IMR-90 (cell line): ENCODE data around the gene ATP5F1D. TPM values are rescaled to one million over a fixed set of nuclear protein-coding genes. Genes with fewer than 3 reads are reported as not detected.

Experiments
- ATAC-seq: fragments of 200-7000 bp; cut with Tn5 transposase; 2 replicates; pipeline ENCODE4 v1.9.1; 2020; ENCODE audit warnings: low read depth, mild to moderate bottlenecking, moderate library complexity
- BruUV-seq: library from RNA; stranded (reverse); fragments of 400-500 nt; replicated peaks from 2 replicates; lab custom pipeline; 2021; lab: Mats Ljungman, UMichigan
- CTCF ChIA-PET: fragments of 300-600 bp; formaldehyde crosslinking; extraction: SDS; loops from one replicate; lab custom pipeline; 2021; ENCODE audit warnings: antibody characterized with exemption; lab: Yijun Ruan, JAX
- POLR2A ChIA-PET: fragments of 300-600 bp; sonication (Branson Sonifier 250); formaldehyde crosslinking; loops from one replicate; lab custom pipeline; 2022; ENCODE audit warnings: antibody characterized with exemption; ENCODE audit not compliant: unreplicated experiment; lab: Charles Lee
- DNase-seq: peaks from one replicate; pipeline ENCODE4 v3.0.0; 2013
- H2AFZ ChIP-seq: replicated peaks from 2 replicates; pipeline ENCODE3; 2013; ENCODE audit warnings: low read length, mild to moderate bottlenecking; ENCODE audit not compliant: poor library complexity
- H2AK5ac ChIP-seq: 2 replicates; pipeline ENCODE4 v1.6.1; 2013; ENCODE audit warnings: low read depth, low read length, inconsistent platforms
- H2AK9ac ChIP-seq: replicated peaks from 2 replicates; pipeline ENCODE3; 2013; ENCODE audit warnings: mild to moderate bottlenecking, low read depth, low read length, moderate library complexity; ENCODE audit not compliant: poor library complexity
- H2BK120ac ChIP-seq: 2 replicates; pipeline ENCODE4 v1.6.1; 2013; ENCODE audit warnings: low read depth, low read length, inconsistent platforms
- H2BK15ac ChIP-seq: 3 replicates; pipeline ENCODE4 v1.6.1; 2013; ENCODE audit warnings: low read depth, low read length, inconsistent platforms
- H2BK20ac ChIP-seq: 2 replicates; pipeline ENCODE4 v1.6.1; 2013; ENCODE audit warnings: low read depth, mild to moderate bottlenecking, inconsistent platforms, low read length, moderate library complexity
- H2BK5ac ChIP-seq: 2 replicates; pipeline ENCODE4 v1.6.1; 2013; ENCODE audit warnings: mild to moderate bottlenecking, low read depth, low read length, inconsistent platforms; ENCODE audit not compliant: poor library complexity, severe bottlenecking
- H3K14ac ChIP-seq: replicated peaks from 2 replicates; pipeline ENCODE4 v1.6.1; 2013; ENCODE audit warnings: low read depth, low read length, inconsistent platforms
- H3K18ac ChIP-seq: 2 replicates; pipeline ENCODE4 v1.6.1; 2013; ENCODE audit warnings: low read depth, low read length, control low read depth
- H3K23ac ChIP-seq: 2 replicates; pipeline ENCODE4 v1.6.1; 2013; ENCODE audit warnings: low read depth, low read length, inconsistent platforms
- H3K27ac ChIP-seq: 2 replicates; pipeline ENCODE4 v1.5.1; 2013; ENCODE audit warnings: mild to moderate bottlenecking, control low read depth, low read length; ENCODE audit not compliant: insufficient read depth
- H3K27me3 ChIP-seq: 2 replicates; pipeline ENCODE4 v1.6.1; 2013; ENCODE audit warnings: low read length; ENCODE audit not compliant: control insufficient read depth, insufficient read depth
- H3K36me3 ChIP-seq: 2 replicates; pipeline ENCODE4 v1.6.1; 2013; ENCODE audit warnings: low read length, mixed read lengths; ENCODE audit not compliant: control insufficient read depth, insufficient read depth
- H3K4ac ChIP-seq: 2 replicates; pipeline ENCODE4 v1.6.1; 2013; ENCODE audit warnings: low read depth, low read length, inconsistent platforms
- H3K4me1 ChIP-seq: 2 replicates; pipeline ENCODE4 v1.6.1; 2013; ENCODE audit warnings: low read length, mixed read lengths; ENCODE audit not compliant: control insufficient read depth, insufficient read depth
- H3K4me2 ChIP-seq: 2 replicates; pipeline ENCODE4 v1.6.1; 2013; ENCODE audit warnings: low read depth, mild to moderate bottlenecking, control low read depth, low read length, moderate library complexity
- H3K4me3 ChIP-seq: 2 replicates; pipeline ENCODE4 v1.5.1; 2013; ENCODE audit warnings: low read depth, mild to moderate bottlenecking, control low read depth, low read length, moderate library complexity; ENCODE audit not compliant: insufficient read depth
- H3K56ac ChIP-seq: 2 replicates; pipeline ENCODE4 v1.6.1; 2013; ENCODE audit warnings: low read length, inconsistent platforms; ENCODE audit not compliant: insufficient read depth; ENCODE audit errors: extremely low read depth
- H3K79me1 ChIP-seq, 2 experiments: 2 replicates each; pipeline ENCODE4 v1.6.1; 2013; ENCODE audit warnings: low read length in 2 of 2, inconsistent platforms in 1 of 2, low read depth in 1 of 2
- H3K9ac ChIP-seq: 2 replicates; pipeline ENCODE4 v1.6.1; 2013; ENCODE audit warnings: low read depth, low read length, control low read depth
- H3K9me1 ChIP-seq: 2 replicates; pipeline ENCODE4 v1.6.1; 2013; ENCODE audit warnings: low read length, inconsistent platforms; ENCODE audit not compliant: insufficient read depth
- H3K9me3 ChIP-seq: 2 replicates; pipeline ENCODE4 v1.6.1; 2013; ENCODE audit warnings: low read length; ENCODE audit not compliant: control insufficient read depth, insufficient read depth
- H4K20me1 ChIP-seq: 2 replicates; pipeline ENCODE4 v1.6.1; 2013; ENCODE audit warnings: low read length, inconsistent platforms; ENCODE audit not compliant: insufficient read depth
- H4K5ac ChIP-seq: 2 replicates; pipeline ENCODE4 v1.6.1; 2013; ENCODE audit warnings: mild to moderate bottlenecking, low read depth, low read length, control low read depth
- H4K8ac ChIP-seq, 2 experiments: 2 replicates each; pipeline ENCODE4 v1.6.1; 2013; ENCODE audit warnings: low read depth in 2 of 2, low read length in 2 of 2, control low read depth in 1 of 2, inconsistent platforms in 1 of 2
- H4K91ac ChIP-seq: 2 replicates; pipeline ENCODE4 v1.6.1; 2013; ENCODE audit warnings: low read depth, low read length, inconsistent platforms; ENCODE audit not compliant: insufficient read depth
- BHLHE40 ChIP-seq: fragments of 150-350 bp; IDR thresholded peaks from 2 replicates; pipeline ENCODE4 v1.6.1; 2016; ENCODE audit warnings: mild to moderate bottlenecking, low read depth, low read length
- CHD1 ChIP-seq: IDR thresholded peaks from 2 replicates; pipeline ENCODE4 v1.6.1; 2012; ENCODE audit warnings: low read depth, low read length, improper control_type of control experiment
- FOS ChIP-seq: fragments of 150-350 bp; IDR thresholded peaks from 2 replicates; pipeline ENCODE4 v1.6.1; 2016; ENCODE audit warnings: low read depth, low read length
- MAFK ChIP-seq: IDR thresholded peaks from 2 replicates; pipeline ENCODE4 v1.6.1; 2012; ENCODE audit warnings: low read depth, low read length, improper control_type of control experiment
- MAZ ChIP-seq: IDR thresholded peaks from 2 replicates; pipeline ENCODE4 v1.6.1; 2012; ENCODE audit warnings: low read depth, mild to moderate bottlenecking, low read length, improper control_type of control experiment, moderate library complexity, borderline replicate concordance
- MXI1 ChIP-seq: IDR thresholded peaks from 2 replicates; pipeline ENCODE4 v1.6.1; 2012; ENCODE audit warnings: low read depth, mild to moderate bottlenecking, low read length, moderate library complexity, borderline replicate concordance
- NFE2L2 ChIP-seq: fragments of 150-350 bp; IDR thresholded peaks from 2 replicates; pipeline ENCODE4 v1.6.1; 2016; ENCODE audit warnings: low read depth, mild to moderate bottlenecking, low read length
- POLR2A ChIP-seq: IDR thresholded peaks from 2 replicates; pipeline ENCODE4 v1.6.1; 2012; ENCODE audit warnings: mild to moderate bottlenecking, low read depth, low read length
- RAD21 ChIP-seq: IDR thresholded peaks from 2 replicates; pipeline ENCODE4 v1.6.1; 2012; ENCODE audit warnings: low read length, improper control_type of control experiment
- RCOR1 ChIP-seq: IDR thresholded peaks from 2 replicates; pipeline ENCODE4 v1.6.1; 2012; ENCODE audit warnings: mild to moderate bottlenecking, low read length, improper control_type of control experiment; ENCODE audit not compliant: insufficient replicate concordance
- RFX5 ChIP-seq: IDR thresholded peaks from 2 replicates; pipeline ENCODE4 v1.8.0; 2012; ENCODE audit warnings: low read depth, mild to moderate bottlenecking, low read length, moderate library complexity
- WGBS, 2 experiments: methylation state at CpG; one replicate each; pipeline versions ENCODE4 v1.1.5 to v1.1.7; 2013; ENCODE audit warnings: missing lambda C conversion rate in 2 of 2; ENCODE audit not compliant: insufficient read length in 1 of 2; ENCODE audit errors: extremely low coverage in 2 of 2; 5-methylcytosine and 5-hydroxymethylcytosine counted together
- dilution Hi-C: fragments of 300-500 bp; cut with HindIII; formaldehyde crosslinking; loops from one replicate; pipeline ENCODE4 v1.14.3; 2018; ENCODE audit warnings: low sequenced_read_pairs; ENCODE audit not compliant: unreplicated experiment
- in situ Hi-C: fragments of 300-500 bp; cut with MboI; formaldehyde crosslinking; loops from 3 replicates; pipeline ENCODE4 v1.14.3; 2019; ENCODE audit warnings: low sequenced_read_pairs, inconsistent platforms, mixed read lengths
- intact Hi-C: fragments of 100-400 bp; cut with micrococcal nuclease; formaldehyde crosslinking; loops from 2 replicates; pipeline ENCODE4 v1.10.0; 2022
- polyA plus RNA-seq, 3 experiments: library from polyadenylated mRNA; depleted of rRNA; stranded (reverse); fragments of >200 nt; gene quantifications; 2 replicates each; pipeline ENCODE4 v1.2.3, GENCODE V29; 2012; ENCODE audit warnings: low replicate concordance in 1 of 3
- total RNA-seq: library from RNA; depleted of rRNA; stranded (reverse); fragments of >200 nt; gene quantifications from 2 replicates; pipeline ENCODE4 v1.2.3, GENCODE V29; 2012
- TF ChIP-seq, protein P1 (sequence below): fragments of 150-350 bp; IDR thresholded peaks from 2 replicates; pipeline ENCODE4 v1.6.1; 2016; ENCODE audit warnings: low read depth, mild to moderate bottlenecking, low read length, moderate library complexity, borderline replicate concordance
- TF ChIP-seq, protein P2 (sequence below): fragments of 150-350 bp; IDR thresholded peaks from 2 replicates; pipeline ENCODE4 v1.6.1; 2017; ENCODE audit warnings: mild to moderate bottlenecking, antibody characterized with exemption, low read length, low read depth
- TF ChIP-seq, protein P3 (sequence below): conservative IDR thresholded peaks from 2 replicates; pipeline ENCODE4 v1.5.1; 2012; ENCODE audit warnings: mild to moderate bottlenecking, low read depth, low read length, improper control_type of control experiment

The ATP5F1D gene
- total and polyA plus RNA-seq, 2 of the 4 experiments (the other 2 are of a cell fraction) = 7.3 to 140 TPM

DNA sequence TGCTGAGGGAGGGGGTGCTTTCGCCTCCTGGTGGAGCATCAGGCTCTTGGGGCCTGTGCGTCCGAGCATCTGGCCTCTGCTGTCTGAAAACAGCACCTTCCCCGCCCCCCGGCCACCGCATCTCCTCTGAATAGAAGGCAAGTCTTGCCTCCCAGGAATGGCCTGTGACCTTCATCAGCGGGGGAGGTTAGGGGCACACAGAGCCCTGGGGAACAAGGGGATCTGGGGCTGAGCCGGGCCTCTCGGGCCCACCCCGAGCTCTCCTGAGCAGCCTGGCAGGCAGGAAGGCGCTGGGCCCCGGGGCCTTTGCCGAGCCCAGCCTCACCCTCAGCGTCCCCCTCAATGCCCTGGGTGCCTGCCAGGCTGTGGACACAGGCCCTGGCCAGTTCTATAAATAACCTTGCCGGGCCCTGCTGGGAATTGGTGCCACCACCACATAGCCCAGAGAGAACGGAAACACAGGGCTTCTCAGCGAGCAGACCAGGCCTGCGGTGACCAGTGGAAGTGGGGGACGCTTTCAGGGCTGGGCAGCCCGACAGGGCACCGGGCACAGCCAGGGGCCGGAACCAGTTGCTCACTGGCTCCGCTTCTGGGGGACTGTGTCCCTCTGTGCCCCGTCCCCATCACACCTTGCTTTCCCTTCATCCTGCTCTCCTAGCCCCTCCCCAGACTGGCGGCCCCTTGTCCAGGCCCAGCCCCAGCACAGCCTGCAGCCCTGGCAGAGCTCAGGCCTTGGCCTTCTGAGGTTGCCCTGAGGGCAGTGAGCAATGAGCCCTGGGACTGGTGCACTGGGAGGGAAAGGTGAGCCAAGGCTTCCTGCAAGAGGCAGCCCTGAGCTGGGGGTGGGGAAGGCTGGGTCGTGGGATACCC, 26.5 kb upstream of the ATP5F1D start:
- H2AFZ ChIP-seq = no peak overlapping the region
- H3K4me2 ChIP-seq = no peak overlapping the region
- BruUV-seq = no TSS peak
- POLR2A ChIA-PET = no interaction called here
- peaks cover 18% of the 10 kb centered on the region for H3K4me1 ChIP-seq
- peak overlapping the region; percentile 61; the same call in 1 of the 2 replicates for H2AK5ac ChIP-seq
- TF ChIP-seq, protein P1, sequence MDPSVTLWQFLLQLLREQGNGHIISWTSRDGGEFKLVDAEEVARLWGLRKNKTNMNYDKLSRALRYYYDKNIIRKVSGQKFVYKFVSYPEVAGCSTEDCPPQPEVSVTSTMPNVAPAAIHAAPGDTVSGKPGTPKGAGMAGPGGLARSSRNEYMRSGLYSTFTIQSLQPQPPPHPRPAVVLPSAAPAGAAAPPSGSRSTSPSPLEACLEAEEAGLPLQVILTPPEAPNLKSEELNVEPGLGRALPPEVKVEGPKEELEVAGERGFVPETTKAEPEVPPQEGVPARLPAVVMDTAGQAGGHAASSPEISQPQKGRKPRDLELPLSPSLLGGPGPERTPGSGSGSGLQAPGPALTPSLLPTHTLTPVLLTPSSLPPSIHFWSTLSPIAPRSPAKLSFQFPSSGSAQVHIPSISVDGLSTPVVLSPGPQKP = no peak
- TF ChIP-seq MAZ = no peak
- no peak for TF ChIP-seq BHLHE40
- no peak for TF ChIP-seq FOS
- TF ChIP-seq RFX5 = no peak
- TF ChIP-seq RAD21 = no peak
- no peak for TF ChIP-seq MXI1
- TF ChIP-seq MAFK = no peak
- no peak for TF ChIP-seq NFE2L2
- no peak for TF ChIP-seq POLR2A
- no peak for TF ChIP-seq CHD1
- TF ChIP-seq, protein P2, sequence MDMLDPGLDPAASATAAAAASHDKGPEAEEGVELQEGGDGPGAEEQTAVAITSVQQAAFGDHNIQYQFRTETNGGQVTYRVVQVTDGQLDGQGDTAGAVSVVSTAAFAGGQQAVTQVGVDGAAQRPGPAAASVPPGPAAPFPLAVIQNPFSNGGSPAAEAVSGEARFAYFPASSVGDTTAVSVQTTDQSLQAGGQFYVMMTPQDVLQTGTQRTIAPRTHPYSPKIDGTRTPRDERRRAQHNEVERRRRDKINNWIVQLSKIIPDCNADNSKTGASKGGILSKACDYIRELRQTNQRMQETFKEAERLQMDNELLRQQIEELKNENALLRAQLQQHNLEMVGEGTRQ = no peak
- no peak for TF ChIP-seq RCOR1
- TF ChIP-seq, protein P3, sequence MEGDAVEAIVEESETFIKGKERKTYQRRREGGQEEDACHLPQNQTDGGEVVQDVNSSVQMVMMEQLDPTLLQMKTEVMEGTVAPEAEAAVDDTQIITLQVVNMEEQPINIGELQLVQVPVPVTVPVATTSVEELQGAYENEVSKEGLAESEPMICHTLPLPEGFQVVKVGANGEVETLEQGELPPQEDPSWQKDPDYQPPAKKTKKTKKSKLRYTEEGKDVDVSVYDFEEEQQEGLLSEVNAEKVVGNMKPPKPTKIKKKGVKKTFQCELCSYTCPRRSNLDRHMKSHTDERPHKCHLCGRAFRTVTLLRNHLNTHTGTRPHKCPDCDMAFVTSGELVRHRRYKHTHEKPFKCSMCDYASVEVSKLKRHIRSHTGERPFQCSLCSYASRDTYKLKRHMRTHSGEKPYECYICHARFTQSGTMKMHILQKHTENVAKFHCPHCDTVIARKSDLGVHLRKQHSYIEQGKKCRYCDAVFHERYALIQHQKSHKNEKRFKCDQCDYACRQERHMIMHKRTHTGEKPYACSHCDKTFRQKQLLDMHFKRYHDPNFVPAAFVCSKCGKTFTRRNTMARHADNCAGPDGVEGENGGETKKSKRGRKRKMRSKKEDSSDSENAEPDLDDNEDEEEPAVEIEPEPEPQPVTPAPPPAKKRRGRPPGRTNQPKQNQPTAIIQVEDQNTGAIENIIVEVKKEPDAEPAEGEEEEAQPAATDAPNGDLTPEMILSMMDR = no peak
- peaks cover 12 to 84% of the 10 kb centered on the region in 2 experiments; a peak in 3 of 4 replicates for H3K79me1 ChIP-seq
- H3K18ac ChIP-seq = no peak overlapping the region
- 79% methylated on average over 7 of the region's 26 CpGs; no CpG with 5 or more reads in 1 of the 2 experiments for WGBS, 2 experiments
- intact Hi-C loops = no loop called here
- H2BK120ac ChIP-seq = no peak overlapping the region
- DNase-seq (no peak), ATAC-seq (0 out of 2 replicates have a peak, but pooled peaks have one; percentile 18)
- H2AK9ac ChIP-seq = peak overlapping the region; percentile 84
- no peaks in the 10 kb centered on the region for H3K9me3 ChIP-seq
- no peak overlapping the region for H4K5ac ChIP-seq
- no peak overlapping the region for H3K56ac ChIP-seq
- peak overlapping the region; percentile 60 for H3K4ac ChIP-seq
- peak overlapping the region; percentile 28; the same call in 1 of the 2 replicates for H3K27ac ChIP-seq
- H2BK20ac ChIP-seq = no peak overlapping the region
- peaks cover 70% of the 10 kb centered on the region for H4K20me1 ChIP-seq
- dilution Hi-C loops = no loop called here
- peaks cover 17% of the 10 kb centered on the region for H3K9me1 ChIP-seq
- in situ Hi-C loops = no loop called here
- no peak overlapping the region for H2BK15ac ChIP-seq
- H3K36me3 ChIP-seq = peaks cover 16% of the 10 kb centered on the region; the same call in 1 of the 2 replicates
- no peak overlapping the region for H3K9ac ChIP-seq
- peak overlapping the region; percentile 19 for H2BK5ac ChIP-seq
- no peak overlapping the region; the same call in none of the 2 replicates for H3K14ac ChIP-seq
- H4K91ac ChIP-seq = no peak overlapping the region
- no peaks in the 10 kb centered on the region for H3K27me3 ChIP-seq
- no peak overlapping the region for H3K4me3 ChIP-seq
- H3K23ac ChIP-seq = no peak overlapping the region
- CTCF ChIA-PET = interaction anchor here (1.5 kb wide), 1 partner anchor 29 kb away, joined by 5 read pairs; no protein-coding TSS in a partner anchor
- H4K8ac ChIP-seq = peak overlapping the region in 1 of 2 experiments; percentile 9; a peak in 1 of 4 replicates
